ENCODE results near the gene ZWILCH. TPM values are rescaled to one million over a fixed set of nuclear protein-coding genes. Genes with fewer than 3 reads are reported as not detected.

The ZWILCH gene
- total and polyA plus RNA-seq, 4 donors, result 1.5 to 11.3 (median 2.9) TPM

- Histone ChIP-seq H3K36me3 (ENCODE audit: control insufficient read depth in 4 of 4, insufficient read depth in 3 of 4, low read depth in 1 of 4, low read length in 3 of 4) (no peaks in the 10 kb centered on the region), H3K9ac (ENCODE audit: low read depth in 1 of 2, low read length in 2 of 2) (no peak overlapping the region), H3K4me1 (ENCODE audit: control insufficient read depth in 4 of 4, insufficient read depth in 4 of 4, low read length in 3 of 4) (peaks cover 0 to 5% (median 3%) of the 10 kb centered on the region in 4 donors), H3K9me3 (ENCODE audit: control insufficient read depth in 4 of 4, low read length in 3 of 4) (no peaks in the 10 kb centered on the region), H3K27ac (ENCODE audit: low read depth in 1 of 2, low read length in 2 of 2) (no peak overlapping the region), H3K4me3 (ENCODE audit: low read depth in 1 of 3, low read length in 3 of 3) (no peak overlapping the region), H3K27me3 (ENCODE audit: control insufficient read depth in 4 of 4, insufficient read depth in 4 of 4, low read length in 3 of 4) (no peaks in the 10 kb centered on the region)
- TF ChIP-seq YY1 (IDR thresholded peaks at IDR 0.05) (no peak), RAD21 (IDR thresholded peaks at IDR 0.05) (peak; percentile 70 to 81), HNF4A (conservative IDR thresholded peaks at IDR 0.05) (no peak), CTCF (IDR thresholded peaks at IDR 0.05; ENCODE audit: low read depth, low read length, missing input control) (peak; percentile 66)
- 25% methylated on average over 15 of the region's 15 CpGs for WGBS
- DNase-seq (ENCODE audit: low spot score), result peak; percentile 70
Measured at GRCh38 chr15:66566963-66567531, 61.9 kb downstream of the ZWILCH start.

GRCh38 chr15:66567897-66568296 lies 62.8 kb downstream of the ZWILCH start:
- Histone ChIP-seq H3K36me3 (ENCODE audit: control insufficient read depth in 4 of 4, insufficient read depth in 3 of 4, low read depth in 1 of 4, low read length in 3 of 4) (no peaks in the 10 kb centered on the region), H3K4me3 (ENCODE audit: low read depth in 1 of 3, low read length in 3 of 3) (no peak overlapping the region), H3K27me3 (ENCODE audit: control insufficient read depth in 4 of 4, insufficient read depth in 4 of 4, low read length in 3 of 4) (no peaks in the 10 kb centered on the region), H3K4me1 (ENCODE audit: control insufficient read depth in 4 of 4, insufficient read depth in 4 of 4, low read length in 3 of 4) (peaks cover 0 to 5% (median 3%) of the 10 kb centered on the region in 4 donors), H3K27ac (ENCODE audit: low read depth in 1 of 2, low read length in 2 of 2) (no peak overlapping the region), H3K9me3 (ENCODE audit: control insufficient read depth in 4 of 4, low read length in 3 of 4) (no peaks in the 10 kb centered on the region), H3K9ac (ENCODE audit: low read depth in 1 of 2, low read length in 2 of 2) (no peak overlapping the region)
- no peak for TF ChIP-seq GABPA (IDR thresholded peaks at IDR 0.05 in 1 of 2, conservative IDR thresholded peaks at IDR 0.05 in 1 of 2)
- no peak for TF ChIP-seq RXRA (IDR thresholded peaks at IDR 0.05)
- no peak for TF ChIP-seq EGR1 (IDR thresholded peaks at IDR 0.05; ENCODE audit: low read depth in 2 of 2)
- no peak for TF ChIP-seq CTCF (IDR thresholded peaks at IDR 0.05; ENCODE audit: low read depth, low read length, missing input control)
- no peak for TF ChIP-seq NR2F2 (IDR thresholded peaks at IDR 0.05)
- no peak for DNase-seq (ENCODE audit: low spot score)
- WGBS, result 88% methylated on average over 7 of the region's 7 CpGs

- 83% methylated on average over 9 of the region's 9 CpGs for WGBS
- Histone ChIP-seq H3K4me3 (ENCODE audit: low read depth in 1 of 3, low read length in 3 of 3) (no peak overlapping the region), H3K36me3 (ENCODE audit: control insufficient read depth in 4 of 4, insufficient read depth in 3 of 4, low read depth in 1 of 4, low read length in 3 of 4) (no peaks in the 10 kb centered on the region), H3K27ac (ENCODE audit: low read depth in 1 of 2, low read length in 2 of 2) (no peak overlapping the region), H3K27me3 (ENCODE audit: control insufficient read depth in 4 of 4, insufficient read depth in 4 of 4, low read length in 3 of 4) (no peaks in the 10 kb centered on the region), H3K9me3 (ENCODE audit: control insufficient read depth in 4 of 4, low read length in 3 of 4) (no peaks in the 10 kb centered on the region), H3K4me1 (ENCODE audit: control insufficient read depth in 4 of 4, insufficient read depth in 4 of 4, low read length in 3 of 4) (peaks cover 0 to 5% (median 3%) of the 10 kb centered on the region in 4 donors), H3K9ac (ENCODE audit: low read depth in 1 of 2, low read length in 2 of 2) (no peak overlapping the region)
- no peak for DNase-seq (ENCODE audit: low spot score)
- no peak for TF ChIP-seq HNF4G (IDR thresholded peaks at IDR 0.05)
- TF ChIP-seq CTCF (IDR thresholded peaks at IDR 0.05; ENCODE audit: low read depth, low read length, missing input control), result no peak
- no peak for TF ChIP-seq FOXA1 (IDR thresholded peaks at IDR 0.05)
- TF ChIP-seq RXRA (IDR thresholded peaks at IDR 0.05), result no peak
- TF ChIP-seq EGR1 (IDR thresholded peaks at IDR 0.05; ENCODE audit: low read depth in 2 of 2), result no peak
Measured at GRCh38 chr15:66569461-66570137, 64.5 kb downstream of the ZWILCH start.
